HepG2 (cell line): ENCODE data around the gene SKIC2. TPM values are rescaled to one million over a fixed set of nuclear protein-coding genes. Genes with fewer than 3 reads are reported as not detected.
A peak's percentile ranks its signal among the peaks of the same experiment; 100 is the strongest.

ENCODE experiments used
- DBP ChIP-seq: sonication (generic); formaldehyde crosslinking; IDR thresholded peaks from 2 replicates; pipeline ENCODE4 v1.4.0; 2020; ENCODE audit warnings: missing genetic modification reagents; ENCODE audit errors: not compliant biosample characterization
- EED ChIP-seq: sonication (generic); formaldehyde crosslinking; IDR thresholded peaks from 2 replicates; pipeline ENCODE4 v1.5.0; 2020; ENCODE audit warnings: mild to moderate bottlenecking, missing genetic modification reagents
- MTA1 ChIP-seq: sonication (generic); formaldehyde crosslinking; IDR thresholded peaks from 2 replicates; pipeline ENCODE4 v1.4.0; 2020; ENCODE audit warnings: missing genetic modification reagents, mild to moderate bottlenecking, borderline replicate concordance
- RBFOX2 ChIP-seq: fragments of 200-400 bp; formaldehyde crosslinking; IDR thresholded peaks from 2 replicates; pipeline ENCODE4 v1.6.1; 2017; ENCODE audit warnings: low read depth, mild to moderate bottlenecking, low read length
- SMC3 ChIP-seq: IDR thresholded peaks from 2 replicates; pipeline ENCODE4 v1.6.1; 2011; ENCODE audit warnings: low read length, improper control_type of control experiment
- SP4 ChIP-seq: sonication (generic); formaldehyde crosslinking; IDR thresholded peaks from 2 replicates; pipeline ENCODE4 v1.8.1; 2023; ENCODE audit warnings: mild to moderate bottlenecking, missing genetic modification reagents
- ZFY ChIP-seq: sonication (generic); formaldehyde crosslinking; IDR thresholded peaks from 2 replicates; pipeline ENCODE4 v1.4.0; 2020; ENCODE audit warnings: missing genetic modification reagents
- ZNF142 ChIP-seq: sonication (generic); formaldehyde crosslinking; IDR thresholded peaks from 2 replicates; pipeline ENCODE4 v1.4.0; 2020; ENCODE audit warnings: missing genetic modification reagents
- ZNF280D ChIP-seq: sonication (generic); formaldehyde crosslinking; IDR thresholded peaks from 2 replicates; pipeline ENCODE4 v1.5.1; 2020; ENCODE audit warnings: mild to moderate bottlenecking, missing genetic modification reagents
- ZNF281 ChIP-seq: sonication (generic); formaldehyde crosslinking; IDR thresholded peaks from 2 replicates; pipeline ENCODE4 v1.4.0; 2020; ENCODE audit warnings: missing genetic modification reagents, borderline replicate concordance
- ZNF574 ChIP-seq: sonication (generic); formaldehyde crosslinking; IDR thresholded peaks from 2 replicates; pipeline ENCODE4 v1.4.0; 2020; ENCODE audit warnings: missing genetic modification reagents
- ZNF879 ChIP-seq: sonication (generic); formaldehyde crosslinking; IDR thresholded peaks from 2 replicates; pipeline ENCODE4 v1.8.1; 2023; ENCODE audit warnings: missing genetic modification reagents
- ZSCAN12 ChIP-seq: sonication (generic); formaldehyde crosslinking; IDR thresholded peaks from 2 replicates; pipeline ENCODE4 v1.9.0; 2021; ENCODE audit warnings: mild to moderate bottlenecking, missing genetic modification reagents
- polyA plus RNA-seq, 8 experiments: library from polyadenylated mRNA; depleted of rRNA in 3 of 8; stranded (reverse) in 7 of 8; unstranded in 1 of 8; fragments of >200 nt; fragmentation: Illumina TruSeq in 4 of 8; extraction: Trizol in 4 of 8; gene quantifications; 2 replicates each; pipeline versions ENCODE4 v1.2.1 to v1.2.3, GENCODE V29; 2011 to 2016; ENCODE audit warnings: low read depth in 4 of 8, missing spikeins in 1 of 8, mixed read lengths in 1 of 8; ENCODE audit not compliant: insufficient read depth in 1 of 8
- total RNA-seq, 5 experiments: library from RNA; depleted of rRNA; stranded (reverse); fragments of >200 nt; fragmentation: Illumina TruSeq; extraction: Trizol; gene quantifications; 2 replicates each; pipeline ENCODE4 v1.2.3, GENCODE V29; 2016; ENCODE audit warnings: low read depth in 1 of 5

Gene SKIC2
- total and polyA plus RNA-seq, 2 of the 13 experiments (the other 11 are each of a cell fraction or from before 2014, with no cell fraction given), result 67.1 to 68.4 TPM

GRCh38 chr6:31971279-31971992 lies 12.5 kb downstream of the SKIC2 start (continued):
- no peak for TF ChIP-seq ZNF281 (CRISPR knock-in tag)
- no peak for TF ChIP-seq SMC3
- TF ChIP-seq RBFOX2, result no peak
- TF ChIP-seq MTA1 (CRISPR knock-in tag), result no peak
- no peak; the same call in 1 of the 2 replicates for TF ChIP-seq ZFY (CRISPR knock-in tag)
- TF ChIP-seq ZSCAN12, result no peak
- TF ChIP-seq SP4 (CRISPR knock-in tag), result no peak
- no peak for TF ChIP-seq ZNF574
- TF ChIP-seq ZNF142 (CRISPR knock-in tag), result no peak
- no peak for TF ChIP-seq EED (CRISPR knock-in tag)
- TF ChIP-seq ZNF879, result no peak; the same call in 1 of the 2 replicates
- TF ChIP-seq DBP (CRISPR knock-in tag), result peak; percentile 4
- no peak for TF ChIP-seq ZNF280D (CRISPR knock-in tag)
